Activated naive CD8-positive, alpha-beta T cell treated with anti-CD3 and anti-CD28 coated beads, Interleukin-2, amount 50 U/mL, for 16 hours (primary cell): ENCODE results near the gene TEX11.

Source experiments
- DNase-seq: peaks from one replicate; pipeline ENCODE4 v3.0.0-alpha.2; 2020; ENCODE audit warnings: low read depth, low spot score

TEX11 gene

DNA sequence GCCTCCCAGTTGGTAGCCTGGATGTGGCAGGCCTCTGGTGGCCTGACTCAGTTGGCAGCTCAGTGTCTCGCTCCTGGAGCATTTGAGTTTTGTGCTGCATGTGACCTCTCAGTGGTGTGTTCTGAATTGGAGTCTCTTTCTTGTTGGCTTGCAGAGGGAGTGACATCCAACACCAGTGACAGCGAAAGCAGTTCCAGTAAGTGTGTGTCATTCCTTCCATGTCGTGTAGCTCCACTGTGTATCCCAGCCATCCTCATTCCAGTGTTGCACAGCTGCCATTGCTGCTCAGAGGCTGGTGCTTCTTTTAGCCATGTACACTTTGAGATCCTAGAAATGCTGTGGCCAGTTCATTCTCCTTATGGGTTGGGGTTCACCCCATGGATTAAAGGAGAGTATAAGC lies 411.5 kb downstream of the TEX11 start:
- DNase-seq, result no peak

DNA sequence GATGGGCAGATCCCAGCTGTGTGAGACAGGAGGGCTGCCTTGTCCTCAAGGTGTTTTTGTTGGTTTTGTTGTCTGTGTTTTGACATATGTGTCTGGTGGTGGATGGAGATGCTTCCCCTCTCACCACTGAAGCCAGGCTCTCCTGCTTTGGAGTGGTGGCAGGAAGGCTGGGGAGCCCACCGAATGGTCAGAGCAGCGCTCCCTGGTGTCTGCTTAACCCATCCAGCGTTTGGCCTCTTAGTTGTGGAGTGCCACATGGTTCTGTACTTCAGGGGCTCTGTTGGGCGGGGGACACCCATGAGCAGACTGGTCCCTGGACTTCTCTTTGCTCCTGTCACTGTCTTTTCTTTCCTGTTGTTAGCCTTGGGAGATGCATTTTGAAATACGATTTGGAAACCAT lies 412.0 kb downstream of the TEX11 start:
- no peak for DNase-seq

DNA sequence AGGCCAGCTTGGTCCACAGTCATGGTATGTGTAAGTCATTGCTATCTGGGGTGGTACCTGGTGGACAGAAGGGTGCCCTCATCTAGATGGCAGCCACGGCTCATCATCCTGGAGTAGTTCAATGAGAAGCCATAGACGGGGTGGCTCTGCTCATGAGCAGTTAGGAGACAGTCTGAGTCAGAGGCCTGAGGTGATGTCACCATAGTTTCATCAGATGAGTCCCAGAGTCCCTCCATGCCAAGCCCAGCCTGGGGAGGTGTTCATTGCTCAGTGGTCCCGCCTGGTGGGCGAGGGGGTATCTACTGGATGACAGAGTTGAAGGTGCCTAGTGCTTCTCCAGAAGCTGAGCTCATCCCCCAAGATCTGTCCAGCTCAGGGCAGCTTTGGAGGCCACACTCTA lies 414.1 kb downstream of the TEX11 start:
- DNase-seq, result no peak

DNA sequence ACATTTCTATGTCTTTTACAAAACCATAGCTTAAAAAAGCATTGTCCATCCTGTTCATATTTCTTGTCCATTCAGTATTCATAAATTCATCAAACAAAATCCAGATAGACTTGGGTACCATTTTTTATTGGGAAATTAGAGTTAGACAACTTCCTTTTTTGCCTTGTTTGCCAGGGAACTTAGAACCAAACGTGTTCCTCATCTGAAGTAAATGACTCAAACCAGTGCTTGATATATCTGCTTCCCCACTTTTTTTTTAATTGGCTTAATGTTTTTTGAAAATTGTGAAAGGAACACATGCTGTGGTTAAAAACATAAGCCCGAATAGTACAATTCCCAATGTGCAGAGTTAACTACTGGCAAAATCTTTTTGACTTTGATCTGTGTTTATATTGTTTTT lies 419.7 kb downstream of the TEX11 start:
- DNase-seq, result no peak

DNA sequence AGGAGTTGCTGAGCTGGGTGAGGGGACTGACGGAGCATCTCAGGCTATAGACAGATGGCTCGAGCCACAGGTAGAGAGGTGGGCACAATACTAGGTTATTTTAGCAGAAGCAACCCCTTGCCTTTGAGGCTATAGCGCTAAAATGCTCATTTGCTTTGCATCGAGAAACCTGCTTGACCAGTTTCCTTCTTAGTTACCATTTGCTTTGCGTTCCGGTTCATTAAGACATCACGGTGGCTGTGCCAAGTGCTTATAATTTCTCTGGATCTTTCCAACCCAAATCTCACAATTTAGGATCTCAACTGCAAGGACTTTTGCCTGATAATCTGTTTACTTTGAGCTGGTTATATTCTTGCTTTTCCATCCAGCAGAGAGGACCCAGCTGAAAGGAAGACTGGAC lies 423.0 kb downstream of the TEX11 start:
- no peak for DNase-seq

DNA sequence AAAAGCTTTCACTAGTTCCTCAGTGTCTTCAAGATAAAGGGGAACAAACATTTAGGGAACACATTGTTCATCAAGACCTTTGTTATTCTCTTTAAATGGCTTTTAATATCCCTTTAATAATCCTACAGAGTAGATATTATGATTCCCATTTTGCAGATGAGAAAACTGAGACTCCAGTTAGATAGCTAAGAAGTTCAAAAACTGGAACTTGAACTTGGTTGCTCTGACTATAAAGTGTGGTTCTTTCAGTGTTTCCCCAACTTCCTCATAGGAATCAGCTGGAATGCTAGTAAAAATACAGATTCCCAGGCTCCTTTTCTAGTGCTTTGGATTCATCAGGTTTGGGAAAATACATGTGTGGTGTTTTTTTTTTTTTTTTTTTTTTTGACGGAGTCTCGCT lies 426.2 kb downstream of the TEX11 start:
- no peak for DNase-seq

DNA sequence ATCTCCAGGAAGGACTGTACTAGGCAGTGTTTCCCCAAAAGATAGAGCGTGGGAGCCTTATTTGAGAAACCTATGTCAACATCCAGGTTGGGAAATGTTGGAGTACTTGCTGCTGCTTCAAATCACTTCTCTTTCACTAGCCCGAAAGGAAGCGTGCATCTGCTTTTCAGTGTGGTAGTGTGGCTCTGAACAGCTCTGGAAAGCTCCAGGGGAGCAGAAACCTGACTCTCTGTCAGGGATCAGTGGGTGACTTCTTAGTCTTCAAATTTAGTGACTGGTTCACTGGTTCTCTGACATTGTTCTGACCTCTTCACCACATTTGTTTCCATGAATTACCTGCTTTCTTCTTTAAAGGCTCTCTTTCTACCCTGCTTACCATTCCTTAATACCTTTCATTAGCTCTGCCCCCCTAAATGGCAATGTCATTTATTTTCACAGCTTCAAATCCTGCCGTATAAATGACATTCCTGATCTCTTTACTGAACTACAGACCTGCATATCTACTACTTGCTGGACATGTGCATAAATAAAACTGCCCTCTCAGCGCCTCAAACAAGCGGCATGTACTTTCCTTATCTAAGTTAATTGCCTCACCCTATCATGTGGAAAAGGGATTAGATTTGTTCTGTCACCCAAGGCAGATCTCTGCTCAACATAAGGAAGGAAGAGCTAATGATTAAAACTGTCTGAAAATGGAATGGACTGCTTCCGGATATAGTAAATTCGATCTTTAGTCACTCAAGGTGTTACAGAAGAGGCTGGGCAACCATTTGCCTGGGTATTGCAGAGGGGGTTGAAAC lies 426.8 kb downstream of the TEX11 start:
- DNase-seq, result no peak

DNA sequence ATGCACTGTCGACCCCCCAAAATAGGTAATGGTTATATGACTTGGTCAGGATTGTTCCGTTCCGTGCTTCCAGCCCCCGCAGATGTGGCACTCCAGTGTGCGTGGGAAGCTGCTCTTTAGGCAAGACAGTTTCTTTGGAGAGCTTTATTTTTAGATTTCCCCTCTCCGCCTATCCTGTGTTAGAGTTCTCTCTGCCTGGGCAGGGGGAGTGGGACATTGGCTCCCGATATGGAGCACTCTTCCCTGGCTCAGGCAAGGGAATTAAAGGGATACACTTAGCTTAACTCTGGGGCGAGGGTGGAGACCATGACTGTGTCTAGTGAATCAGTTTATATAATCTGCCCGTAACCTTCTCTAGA lies 427.9 kb downstream of the TEX11 start:
- no peak for DNase-seq

DNA sequence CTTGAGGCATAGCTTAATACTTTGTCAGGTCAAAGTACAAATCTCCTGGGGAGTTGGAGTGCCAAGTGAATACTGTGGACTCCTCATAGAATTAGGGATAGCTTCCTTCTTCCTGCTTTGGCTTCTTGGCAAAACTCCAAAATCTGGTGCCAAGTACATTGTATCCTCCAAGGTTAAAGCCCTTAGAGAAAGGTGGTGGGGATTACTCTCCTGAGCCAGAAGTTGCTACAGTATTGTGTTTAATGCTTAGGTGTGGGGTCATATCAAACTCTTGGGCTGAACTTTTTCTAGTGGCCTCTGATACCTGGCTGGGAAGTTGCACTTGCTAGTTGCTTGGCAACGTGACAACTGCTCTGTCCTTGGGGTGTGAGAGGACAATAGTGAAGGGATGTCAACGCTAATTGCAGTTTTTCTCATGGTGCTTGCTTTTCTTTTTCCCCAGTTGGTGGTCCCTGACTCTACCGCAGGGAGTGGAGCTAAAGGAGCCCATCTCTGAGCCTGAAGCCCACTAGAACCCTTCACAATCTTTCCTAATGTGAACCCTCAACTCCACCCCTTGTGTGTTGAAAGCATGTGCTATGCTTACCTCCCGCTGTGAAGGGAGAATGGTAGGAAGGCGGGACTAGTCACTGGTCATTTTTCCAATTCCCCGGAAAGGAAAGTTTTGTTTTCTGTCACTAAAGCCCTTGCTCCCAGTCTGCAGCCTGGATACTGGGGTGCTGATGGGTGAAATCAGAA lies 428.4 kb downstream of the TEX11 start:
- DNase-seq, result no peak

DNA sequence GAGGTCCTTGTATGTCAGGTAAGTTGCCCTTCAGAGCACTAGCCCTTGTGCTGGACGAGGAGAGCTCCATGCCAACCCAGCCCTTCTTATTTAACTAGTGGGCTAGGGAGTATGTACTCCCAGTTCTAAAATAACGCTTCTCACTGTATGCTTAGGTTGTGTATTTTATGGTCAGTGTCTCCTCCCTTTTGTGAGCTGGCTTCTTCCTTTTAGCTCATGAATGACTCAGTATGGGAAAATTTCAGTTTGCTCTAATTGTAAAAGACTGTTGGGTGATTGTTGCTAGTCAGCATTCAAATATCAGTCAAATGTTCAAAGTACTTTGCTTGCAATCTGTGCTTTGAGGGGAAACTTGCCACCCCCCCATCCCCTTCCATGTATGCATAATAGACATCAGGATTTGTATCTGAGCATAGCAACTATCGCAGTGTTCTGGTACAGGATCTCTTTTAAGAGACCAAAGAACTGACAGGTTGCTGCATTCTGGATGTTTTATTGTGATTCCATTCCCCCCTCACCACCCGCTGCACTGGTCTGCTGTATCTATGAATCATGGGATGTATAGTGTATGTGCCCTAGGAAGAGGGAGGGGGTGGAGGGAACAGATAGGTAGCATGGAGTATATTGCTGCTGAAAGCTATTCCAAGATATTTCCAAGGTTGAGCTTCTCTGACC lies 429.1 kb downstream of the TEX11 start:
- DNase-seq, result no peak
